ENCODE measurements around the gene ITCH.

ITCH gene

GRCh38 chr20:34558320-34559218 lies 195.5 kb downstream of the ITCH start, which contains the start of gene MAP1LC3A:
TSS of gene MAP1LC3A (plus strand) at chr20:34558718. CDS start at chr20:34558869, 151 bp downstream.
- no peak for DNase-seq (ENCODE audit: low read depth, low spot score)
- Histone ChIP-seq H3K36me3 (ENCODE audit: control insufficient read depth, insufficient read depth, low read length) (0 out of 2 replicates have a peak, but pooled peaks cover 2% of the 10 kb centered on the region), H3K27me3 (ENCODE audit: control insufficient read depth, insufficient read depth, low read length) (no peaks in the 10 kb centered on the region), H3K27ac (ENCODE audit: low read length) (no peak within 1 kb of the TSS), H3K4me1 (ENCODE audit: control insufficient read depth, insufficient read depth, low read length) (peaks cover 4% of the 10 kb centered on the region), H3K4me3 (ENCODE audit: low read length) (peak within 1 kb of the TSS; percentile 83), H3K9me3 (ENCODE audit: control insufficient read depth, insufficient read depth, low read length) (no peaks in the 10 kb centered on the region)
- no CpG with 5 or more reads among the region's 103 CpGs for WGBS (ENCODE audit: insufficient coverage, insufficient read length)

DNA sequence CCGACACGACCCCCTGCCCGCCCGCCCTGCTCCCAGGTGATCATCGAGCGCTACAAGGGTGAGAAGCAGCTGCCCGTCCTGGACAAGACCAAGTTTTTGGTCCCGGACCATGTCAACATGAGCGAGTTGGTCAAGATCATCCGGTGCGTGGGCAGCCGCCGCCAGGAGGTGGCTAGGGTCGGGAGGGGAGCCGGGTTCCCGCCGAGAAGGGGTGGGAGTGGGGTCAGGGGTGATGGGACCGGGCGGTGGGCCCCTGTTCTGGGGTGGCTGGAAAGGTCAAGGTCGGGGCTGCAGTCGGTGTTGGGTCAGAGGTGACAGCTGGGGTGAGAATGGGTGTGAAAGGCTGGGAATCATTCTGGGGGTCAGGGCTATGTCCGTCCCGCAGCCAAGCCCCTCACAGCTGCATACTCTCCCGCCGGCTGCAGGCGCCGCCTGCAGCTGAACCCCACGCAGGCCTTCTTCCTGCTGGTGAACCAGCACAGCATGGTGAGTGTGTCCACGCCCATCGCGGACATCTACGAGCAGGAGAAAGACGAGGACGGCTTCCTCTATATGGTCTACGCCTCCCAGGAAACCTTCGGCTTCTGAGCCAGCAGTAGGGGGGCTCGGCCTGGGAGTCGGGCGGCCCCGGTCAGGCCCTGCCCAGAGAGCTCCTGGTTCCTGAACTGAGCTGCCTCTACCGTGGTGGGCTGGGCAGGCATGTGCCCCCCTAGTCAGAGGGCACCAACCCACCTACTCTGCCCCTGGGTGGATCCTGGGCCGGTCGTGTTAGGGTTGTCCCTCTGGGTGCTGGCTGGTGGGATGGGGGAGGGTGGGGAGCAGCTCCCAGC lies 196.5 kb downstream of the ITCH start:
- no CpG with 5 or more reads among the region's 43 CpGs for WGBS (ENCODE audit: insufficient coverage, insufficient read length)
- H3K4me1 ChIP-seq (ENCODE audit: control insufficient read depth, insufficient read depth, low read length) = peaks cover 4% of the 10 kb centered on the region
- no peak for DNase-seq (ENCODE audit: low read depth, low spot score)
- H3K9me3 ChIP-seq (ENCODE audit: control insufficient read depth, insufficient read depth, low read length) = no peaks in the 10 kb centered on the region
- H3K27me3 ChIP-seq (ENCODE audit: control insufficient read depth, insufficient read depth, low read length) = no peaks in the 10 kb centered on the region
- H3K4me3 ChIP-seq (ENCODE audit: low read length) = peak overlapping the region; percentile 83; the same call in 1 of the 2 replicates
- H3K36me3 ChIP-seq (ENCODE audit: control insufficient read depth, insufficient read depth, low read length) = 0 out of 2 replicates have a peak, but pooled peaks cover 2% of the 10 kb centered on the region
- no peak overlapping the region for H3K27ac ChIP-seq (ENCODE audit: low read length)

- Histone ChIP-seq H3K4me3 (ENCODE audit: low read length) (no peak overlapping the region), H3K9me3 (ENCODE audit: control insufficient read depth, insufficient read depth, low read length) (no peaks in the 10 kb centered on the region), H3K36me3 (ENCODE audit: control insufficient read depth, insufficient read depth, low read length) (0 out of 2 replicates have a peak, but pooled peaks cover 2% of the 10 kb centered on the region), H3K4me1 (ENCODE audit: control insufficient read depth, insufficient read depth, low read length) (peaks cover 4% of the 10 kb centered on the region), H3K27ac (ENCODE audit: low read length) (no peak overlapping the region), H3K27me3 (ENCODE audit: control insufficient read depth, insufficient read depth, low read length) (no peaks in the 10 kb centered on the region)
- no peak for DNase-seq (ENCODE audit: low read depth, low spot score)
- WGBS (ENCODE audit: insufficient coverage, insufficient read length) = no CpG with 5 or more reads among the region's 12 CpGs
Measured at GRCh38 chr20:34560141-34560523, 197.1 kb downstream of the ITCH start.

DNA sequence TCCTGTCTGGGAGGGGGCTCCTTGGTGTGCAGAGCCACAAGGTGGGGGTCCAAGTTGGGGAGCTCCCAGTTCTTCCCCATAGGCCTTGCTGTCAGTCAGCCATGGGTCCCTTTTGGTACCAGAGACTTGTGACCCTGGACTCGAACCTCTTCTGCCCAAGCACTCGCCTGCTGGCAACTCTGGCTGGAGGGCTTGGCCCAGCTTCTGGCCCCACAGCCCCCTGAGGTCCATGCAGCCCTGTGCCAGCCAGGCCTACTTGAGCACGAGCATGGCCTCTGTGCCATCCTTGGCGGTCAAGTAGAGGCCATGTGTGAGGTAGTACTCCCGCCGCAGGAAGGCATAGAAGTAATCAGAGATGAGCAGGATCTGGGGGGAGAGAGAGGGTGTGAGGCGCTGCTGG lies 197.5 kb downstream of the ITCH start:
- H3K4me1 ChIP-seq (ENCODE audit: control insufficient read depth, insufficient read depth, low read length) = peaks cover 4% of the 10 kb centered on the region
- 0 out of 2 replicates have a peak, but pooled peaks cover 2% of the 10 kb centered on the region for H3K36me3 ChIP-seq (ENCODE audit: control insufficient read depth, insufficient read depth, low read length)
- no peak overlapping the region for H3K27ac ChIP-seq (ENCODE audit: low read length)
- H3K4me3 ChIP-seq (ENCODE audit: low read length) = no peak overlapping the region
- DNase-seq (ENCODE audit: low read depth, low spot score) = no peak
- no peaks in the 10 kb centered on the region for H3K9me3 ChIP-seq (ENCODE audit: control insufficient read depth, insufficient read depth, low read length)
- H3K27me3 ChIP-seq (ENCODE audit: control insufficient read depth, insufficient read depth, low read length) = no peaks in the 10 kb centered on the region
- no CpG with 5 or more reads among the region's 7 CpGs for WGBS (ENCODE audit: insufficient coverage, insufficient read length)

Measured in iPS DF 6.9 (cell line).